SK-N-SH (cell line): ENCODE data around the gene E2F1. TPM values are rescaled to one million over a fixed set of nuclear protein-coding genes. Genes with fewer than 3 reads are reported as not detected.

Source experiments
- CTCF ChIA-PET: fragments of 300-600, 350-600 bp; formaldehyde crosslinking; extraction: SDS; loops from one replicate; lab custom pipeline; 2021; lab: Yijun Ruan, JAX
- POLR2A ChIA-PET: fragments of 350-600 bp; sonication (Branson Sonifier 250); formaldehyde crosslinking; extraction: SDS; loops from one replicate; lab custom pipeline; 2020; ENCODE audit warnings: antibody characterized with exemption, inconsistent platforms; lab: Yijun Ruan, JAX
- DNase-seq: peaks from one replicate; pipeline ENCODE4 v3.0.0; 2012
- H2AFZ ChIP-seq: fragments of 200-600 bp; sonication (generic); 2 replicates; pipeline ENCODE4 v1.8.1; 2016; ENCODE audit warnings: antibody characterized with exemption, mild to moderate bottlenecking, low read depth
- H3F3A ChIP-seq: fragments of 200-600 bp; sonication (generic); replicated peaks from 2 replicates; pipeline ENCODE3; 2016; ENCODE audit warnings: antibody characterized with exemption, mild to moderate bottlenecking; ENCODE audit not compliant: insufficient read depth
- H3K27ac ChIP-seq, 2 experiments: fragments of 200-500 bp in 1 of 2; fragments of 200-600 bp in 1 of 2; sonication (Bioruptor generic) in 1 of 2; sonication (generic), shearing (Covaris generic) in 1 of 2; 2 replicates each; pipeline versions ENCODE4 v1.5.1 to v1.6.1; 2014 to 2016; ENCODE audit warnings: low read depth in 2 of 2, inconsistent platforms in 1 of 2, low read length in 1 of 2, mild to moderate bottlenecking in 1 of 2, mixed read lengths in 1 of 2
- H3K27me3 ChIP-seq: fragments of 200-600 bp; sonication (generic), shearing (Covaris generic); 2 replicates; pipeline ENCODE4 v1.6.1; 2016; ENCODE audit warnings: mixed run types; ENCODE audit not compliant: insufficient read depth
- H3K36me3 ChIP-seq, 2 experiments: fragments of 200-500 bp in 1 of 2; fragments of 200-600 bp in 1 of 2; sonication (Bioruptor generic) in 1 of 2; sonication (generic) in 1 of 2; replicated peaks in 1 of 2; 2 replicates each; pipeline versions ENCODE3 to v1.5.1; 2014 to 2016; ENCODE audit warnings: low read length in 1 of 2, mild to moderate bottlenecking in 1 of 2; ENCODE audit not compliant: insufficient read depth in 2 of 2, control insufficient read depth in 1 of 2
- H3K4me1 ChIP-seq, 2 experiments: fragments of 200-500 bp in 1 of 2; fragments of 200-600 bp in 1 of 2; sonication (Bioruptor generic) in 1 of 2; sonication (generic), shearing (Covaris generic) in 1 of 2; 2 replicates each; pipeline versions ENCODE4 v1.5.1 to v1.6.1; 2014 to 2016; ENCODE audit warnings: low read depth in 1 of 2, low read length in 1 of 2, mixed run types in 1 of 2; ENCODE audit not compliant: insufficient read depth in 2 of 2, control insufficient read depth in 1 of 2
- H3K4me2 ChIP-seq: fragments of 200-600 bp; sonication (generic), shearing (Covaris generic); 2 replicates; pipeline ENCODE4 v1.6.1; 2017; ENCODE audit warnings: mixed run types
- H3K4me3 ChIP-seq, 2 experiments: fragments of 200-500 bp in 1 of 2; fragments of 200-600 bp in 1 of 2; sonication (Bioruptor generic) in 1 of 2; sonication (generic), shearing (Covaris generic) in 1 of 2; 2 replicates each; pipeline versions ENCODE4 v1.5.1 to v1.8.1; 2014 to 2016; ENCODE audit warnings: low read depth in 2 of 2, inconsistent platforms in 1 of 2, low read length in 1 of 2, mild to moderate bottlenecking in 1 of 2, mixed read lengths in 1 of 2, moderate library complexity in 1 of 2
- H3K79me2 ChIP-seq: fragments of 200-600 bp; sonication (generic); 2 replicates; pipeline ENCODE4 v1.8.1; 2017; ENCODE audit warnings: mild to moderate bottlenecking; ENCODE audit not compliant: insufficient read depth
- H3K9ac ChIP-seq: fragments of 200-600 bp; sonication (generic); 2 replicates; pipeline ENCODE4 v1.6.1; 2017; ENCODE audit warnings: mixed run types
- H3K9me2 ChIP-seq: fragments of 200-600 bp; sonication (generic); 2 replicates; pipeline ENCODE4 v1.6.1; 2017; ENCODE audit warnings: mixed run types
- H3K9me3 ChIP-seq: fragments of 200-600 bp; sonication (generic); 2 replicates; pipeline ENCODE4 v1.6.1; 2017; ENCODE audit warnings: mixed run types, mild to moderate bottlenecking, moderate library complexity
- H4K20me1 ChIP-seq: fragments of 200-600 bp; sonication (generic); 2 replicates; pipeline ENCODE4 v1.6.1; 2017; ENCODE audit warnings: mild to moderate bottlenecking, mixed run types; ENCODE audit not compliant: insufficient read depth
- ELF1 ChIP-seq: IDR thresholded peaks from 2 replicates; pipeline ENCODE4 v1.4.0; 2012
- EZH2phosphoT487 ChIP-seq: fragments of 200-600 bp; sonication (generic); IDR thresholded peaks from 2 replicates; pipeline ENCODE4 v1.6.1; 2017; ENCODE audit warnings: low read depth, mixed run types, mild to moderate bottlenecking, antibody characterized with exemption, moderate library complexity, borderline replicate concordance
- FOSL2 ChIP-seq: IDR thresholded peaks from 2 replicates; pipeline ENCODE4 v1.4.0; 2012; ENCODE audit warnings: low read depth, mild to moderate bottlenecking, moderate library complexity, borderline replicate concordance
- FOXJ3 ChIP-seq: sonication (generic); formaldehyde crosslinking; IDR thresholded peaks from 2 replicates; pipeline ENCODE4 v1.5.1; 2020; ENCODE audit warnings: mild to moderate bottlenecking, missing genetic modification reagents
- MEF2A ChIP-seq: IDR thresholded peaks from 2 replicates; pipeline ENCODE4 v1.4.0; 2012; ENCODE audit warnings: low read depth, borderline replicate concordance
- MXI1 ChIP-seq: IDR thresholded peaks from 2 replicates; pipeline ENCODE4 v1.6.1; 2012; ENCODE audit warnings: mild to moderate bottlenecking, low read depth, low read length, improper control_type of control experiment
- NFIC ChIP-seq: IDR thresholded peaks from 2 replicates; pipeline ENCODE4 v1.4.0; 2012; ENCODE audit warnings: borderline replicate concordance
- NRF1 ChIP-seq: IDR thresholded peaks from 2 replicates; pipeline ENCODE4 v1.6.1; 2012; ENCODE audit warnings: low read depth, mild to moderate bottlenecking, low read length
- POLR2AphosphoS5 ChIP-seq: IDR thresholded peaks from 2 replicates; pipeline ENCODE4 v1.6.1; 2012; ENCODE audit warnings: low read depth, low read length
- SIN3A ChIP-seq: IDR thresholded peaks from 2 replicates; pipeline ENCODE4 v1.6.1; 2012; ENCODE audit warnings: low read depth, mild to moderate bottlenecking, low read length, moderate library complexity, borderline replicate concordance
- TAF1 ChIP-seq: IDR thresholded peaks from 2 replicates; pipeline ENCODE4 v1.6.1; 2012; ENCODE audit warnings: low read depth, mild to moderate bottlenecking, low read length, moderate library complexity, borderline replicate concordance
- YY1 ChIP-seq: IDR thresholded peaks from 2 replicates; pipeline ENCODE4 v1.4.0; 2012; ENCODE audit warnings: low read depth, mild to moderate bottlenecking
- WGBS: methylation state at CpG from one replicate; pipeline ENCODE4 v1.1.6; 2017; ENCODE audit warnings: low lambda C conversion rate; 5-methylcytosine and 5-hydroxymethylcytosine counted together
- polyA plus RNA-seq, 3 experiments: library from polyadenylated mRNA; depleted of rRNA; stranded (reverse); fragments of >200 nt; gene quantifications; 2 replicates each; pipeline ENCODE4 v1.2.3, GENCODE V29; 2012
- TF ChIP-seq, protein P1 (sequence below): IDR thresholded peaks from 2 replicates; pipeline ENCODE4 v1.6.1; 2012; ENCODE audit warnings: mild to moderate bottlenecking, low read depth, low read length, moderate library complexity

Gene E2F1
- polyA plus RNA-seq, 1 of the 3 experiments (the other 2 are of a cell fraction): 15.0 TPM

DNA sequence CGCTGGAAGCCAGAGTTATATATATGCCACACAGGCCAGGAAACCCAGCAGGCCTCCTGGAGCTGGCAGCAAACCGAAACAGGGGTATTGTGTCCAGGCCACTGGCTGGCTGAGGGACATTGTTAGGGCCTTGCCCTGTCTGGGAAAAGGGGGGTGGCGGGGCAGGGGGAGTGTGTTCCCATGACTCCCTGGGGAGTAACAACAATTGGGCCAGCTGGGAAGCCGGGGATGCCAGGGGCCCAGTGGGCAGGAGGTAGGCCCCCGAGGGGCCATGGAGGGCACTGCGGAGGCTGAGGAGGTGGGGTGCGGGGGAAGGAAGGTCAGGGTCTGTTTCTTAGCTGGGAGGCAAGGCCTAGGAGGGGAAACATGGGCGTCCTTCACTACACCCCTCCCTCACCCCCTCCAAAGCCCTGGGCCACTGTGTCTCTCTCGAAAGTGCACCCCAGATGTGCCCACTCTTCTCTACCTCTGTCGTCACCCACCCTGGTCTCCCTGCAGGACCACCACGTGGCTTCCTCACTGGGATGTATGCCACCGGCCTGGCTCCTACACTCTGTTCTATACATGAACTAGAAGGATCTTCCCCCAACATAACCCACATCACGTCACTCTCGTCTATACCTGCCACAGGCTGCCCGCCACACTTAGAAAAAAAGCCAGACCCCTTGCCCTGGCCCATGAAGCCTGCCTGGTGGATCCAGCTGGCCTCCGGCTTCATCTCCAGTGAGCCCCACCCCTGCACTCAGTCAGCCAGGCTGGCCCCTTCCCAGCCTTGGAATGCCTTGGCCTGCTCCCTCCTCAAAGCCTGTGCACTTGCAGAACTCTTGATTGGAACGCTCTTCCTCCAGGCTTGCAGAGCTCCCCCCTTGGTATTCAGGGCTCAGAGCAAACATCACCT, 7.8 kb upstream of the E2F1 start:
- no peaks in the 10 kb centered on the region for H3K79me2 ChIP-seq
- H3K36me3 ChIP-seq: no peaks in the 10 kb centered on the region
- peak overlapping the region in 1 of 2 experiments; percentile 11; a peak in 1 of 4 replicates for H3K27ac ChIP-seq
- no peak overlapping the region for H3K4me2 ChIP-seq
- no peak overlapping the region for H3K9ac ChIP-seq
- no peaks in the 10 kb centered on the region for H3K9me2 ChIP-seq
- H3F3A ChIP-seq: peaks cover 11% of the 10 kb centered on the region
- no peaks in the 10 kb centered on the region for H3K9me3 ChIP-seq
- 91% methylated on average over 17 of the region's 17 CpGs for WGBS
- no peaks in the 10 kb centered on the region for H3K27me3 ChIP-seq
- ChIA-PET POLR2A (no interaction called here), CTCF (interaction anchor here (0.5 to 1.1 kb wide), 9 partner anchors 12 to 348 kb away, joined by 3 read pairs; no protein-coding TSS in a partner anchor)
- no peak overlapping the region for H2AFZ ChIP-seq
- peaks cover 4 to 21% of the 10 kb centered on the region in 2 experiments; a peak in 3 of 4 replicates for H3K4me1 ChIP-seq
- H3K4me3 ChIP-seq: no peak overlapping the region
- H4K20me1 ChIP-seq: no peaks in the 10 kb centered on the region
- peak; percentile 46 for DNase-seq
- no peak for TF ChIP-seq NRF1
- TF ChIP-seq NFIC: no peak
- no peak for TF ChIP-seq YY1
- no peak for TF ChIP-seq MEF2A
- TF ChIP-seq POLR2AphosphoS5: no peak
- TF ChIP-seq TAF1: no peak
- no peak for TF ChIP-seq SIN3A

DNA sequence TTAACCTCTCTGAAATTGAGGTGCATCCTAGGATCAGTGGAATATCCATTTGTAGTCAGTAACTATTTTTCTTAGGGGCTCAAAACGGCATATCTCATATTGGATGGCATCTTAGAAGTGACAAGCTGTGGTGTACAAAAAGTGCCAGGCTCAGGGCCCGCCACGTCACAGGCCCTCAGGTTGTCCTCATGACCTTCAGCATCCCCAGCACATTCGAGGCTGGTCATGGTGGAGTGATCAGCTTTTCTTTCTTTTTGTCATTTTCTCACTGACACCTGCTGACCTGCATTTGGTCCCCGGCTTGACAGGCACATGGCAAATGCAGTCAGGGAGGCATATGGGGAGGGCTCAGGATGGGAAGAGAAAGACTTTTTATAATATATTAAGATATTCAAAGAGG, 7.1 kb upstream of the E2F1 start:
- Histone ChIP-seq H3K4me3 (no peak overlapping the region), H3K79me2 (no peaks in the 10 kb centered on the region), H3K4me2 (no peak overlapping the region), H4K20me1 (no peaks in the 10 kb centered on the region), H3K27me3 (no peaks in the 10 kb centered on the region), H3K27ac (no peak overlapping the region), H3K36me3 (no peaks in the 10 kb centered on the region), H3F3A (peaks cover 11% of the 10 kb centered on the region), H3K4me1 (peaks cover 4 to 21% of the 10 kb centered on the region in 2 experiments; a peak in 3 of 4 replicates), H3K9me2 (no peaks in the 10 kb centered on the region), H3K9ac (no peak overlapping the region), H2AFZ (no peak overlapping the region), H3K9me3 (no peaks in the 10 kb centered on the region)
- POLR2A ChIA-PET: no interaction called here
- WGBS: 76% methylated on average over 5 of the region's 5 CpGs
- no peak for DNase-seq
- TF ChIP-seq, protein P1, sequence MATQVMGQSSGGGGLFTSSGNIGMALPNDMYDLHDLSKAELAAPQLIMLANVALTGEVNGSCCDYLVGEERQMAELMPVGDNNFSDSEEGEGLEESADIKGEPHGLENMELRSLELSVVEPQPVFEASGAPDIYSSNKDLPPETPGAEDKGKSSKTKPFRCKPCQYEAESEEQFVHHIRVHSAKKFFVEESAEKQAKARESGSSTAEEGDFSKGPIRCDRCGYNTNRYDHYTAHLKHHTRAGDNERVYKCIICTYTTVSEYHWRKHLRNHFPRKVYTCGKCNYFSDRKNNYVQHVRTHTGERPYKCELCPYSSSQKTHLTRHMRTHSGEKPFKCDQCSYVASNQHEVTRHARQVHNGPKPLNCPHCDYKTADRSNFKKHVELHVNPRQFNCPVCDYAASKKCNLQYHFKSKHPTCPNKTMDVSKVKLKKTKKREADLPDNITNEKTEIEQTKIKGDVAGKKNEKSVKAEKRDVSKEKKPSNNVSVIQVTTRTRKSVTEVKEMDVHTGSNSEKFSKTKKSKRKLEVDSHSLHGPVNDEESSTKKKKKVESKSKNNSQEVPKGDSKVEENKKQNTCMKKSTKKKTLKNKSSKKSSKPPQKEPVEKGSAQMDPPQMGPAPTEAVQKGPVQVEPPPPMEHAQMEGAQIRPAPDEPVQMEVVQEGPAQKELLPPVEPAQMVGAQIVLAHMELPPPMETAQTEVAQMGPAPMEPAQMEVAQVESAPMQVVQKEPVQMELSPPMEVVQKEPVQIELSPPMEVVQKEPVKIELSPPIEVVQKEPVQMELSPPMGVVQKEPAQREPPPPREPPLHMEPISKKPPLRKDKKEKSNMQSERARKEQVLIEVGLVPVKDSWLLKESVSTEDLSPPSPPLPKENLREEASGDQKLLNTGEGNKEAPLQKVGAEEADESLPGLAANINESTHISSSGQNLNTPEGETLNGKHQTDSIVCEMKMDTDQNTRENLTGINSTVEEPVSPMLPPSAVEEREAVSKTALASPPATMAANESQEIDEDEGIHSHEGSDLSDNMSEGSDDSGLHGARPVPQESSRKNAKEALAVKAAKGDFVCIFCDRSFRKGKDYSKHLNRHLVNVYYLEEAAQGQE: no peak
- TF ChIP-seq YY1 (no peak), FOSL2 (no peak), EZH2phosphoT487 (no peak), ELF1 (no peak), MXI1 (peak; percentile 37; the same call in 1 of the 2 replicates), FOXJ3 (CRISPR knock-in tag) (no peak)
- CTCF ChIA-PET: interaction anchor here (0.5 to 1.0 kb wide), 7 partner anchors 11 to 348 kb away, joined by 3 read pairs; no protein-coding TSS in a partner anchor
